WTC11 (cell line): ENCODE data around the gene CTDNEP1. TPM values are rescaled to one million over a fixed set of nuclear protein-coding genes. Genes with fewer than 3 reads are reported as not detected.

Source experiments
- AFF4 ChIP-seq: sonication (generic); formaldehyde crosslinking; IDR thresholded peaks from 2 replicates; pipeline ENCODE4 v1.8.1; 2023; ENCODE audit warnings: mild to moderate bottlenecking, missing genetic modification reagents, borderline replicate concordance
- CREB1 ChIP-seq: sonication (generic); formaldehyde crosslinking; IDR thresholded peaks from 2 replicates; pipeline ENCODE4 v1.8.0; 2023; ENCODE audit warnings: mild to moderate bottlenecking, missing genetic modification reagents
- CTCF ChIP-seq: fragments of 200-600 bp; IDR thresholded peaks from 2 replicates; pipeline ENCODE4 v1.8.0; 2022; ENCODE audit warnings: antibody characterized with exemption
- E2F4 ChIP-seq: sonication (generic); formaldehyde crosslinking; IDR thresholded peaks from 2 replicates; pipeline ENCODE4 v1.8.1; 2022; ENCODE audit warnings: low read depth, mild to moderate bottlenecking, moderate library complexity, missing genetic modification reagents, borderline replicate concordance
- ELF4 ChIP-seq: sonication (generic); formaldehyde crosslinking; IDR thresholded peaks from 2 replicates; pipeline ENCODE4 v1.8.1; 2022; ENCODE audit warnings: low read depth, mild to moderate bottlenecking, moderate library complexity, missing genetic modification reagents
- ESRRA ChIP-seq: sonication (generic); formaldehyde crosslinking; IDR thresholded peaks from 2 replicates; pipeline ENCODE4 v1.8.1; 2022; ENCODE audit warnings: mild to moderate bottlenecking, missing genetic modification reagents, borderline replicate concordance
- FOXK1 ChIP-seq: sonication (generic); formaldehyde crosslinking; IDR thresholded peaks from 2 replicates; pipeline ENCODE4 v1.8.0; 2022; ENCODE audit warnings: mild to moderate bottlenecking, moderate library complexity, missing genetic modification reagents
- FOXP1 ChIP-seq: sonication (generic); formaldehyde crosslinking; IDR thresholded peaks from 2 replicates; pipeline ENCODE4 v1.8.0; 2022; ENCODE audit warnings: missing genetic modification reagents, mild to moderate bottlenecking, moderate library complexity, borderline replicate concordance
- GABPB1 ChIP-seq: sonication (generic); formaldehyde crosslinking; IDR thresholded peaks from 2 replicates; pipeline ENCODE4 v1.8.1; 2023; ENCODE audit warnings: mild to moderate bottlenecking, missing genetic modification reagents
- GRHL2 ChIP-seq: fragments of 250-450 bp; sonication (Bioruptor Pico); IDR thresholded peaks from 2 replicates; pipeline ENCODE4 v1.8.0; 2022; ENCODE audit warnings: mild to moderate bottlenecking, moderate library complexity; ENCODE audit not compliant: insufficient replicate concordance, severe bottlenecking
- GTF2I ChIP-seq: fragments of 250-450 bp; sonication (Bioruptor Pico); conservative IDR thresholded peaks from 2 replicates; pipeline ENCODE4 v1.4.0; 2021; ENCODE audit warnings: mild to moderate bottlenecking
- IRF1 ChIP-seq: sonication (generic); formaldehyde crosslinking; IDR thresholded peaks from 2 replicates; pipeline ENCODE4 v1.8.0; 2023; ENCODE audit warnings: missing genetic modification reagents
- JUN ChIP-seq: sonication (generic); formaldehyde crosslinking; IDR thresholded peaks from 2 replicates; pipeline ENCODE4 v1.8.0; 2023; ENCODE audit warnings: mild to moderate bottlenecking, missing genetic modification reagents
- KAT7 ChIP-seq: sonication (generic); formaldehyde crosslinking; IDR thresholded peaks from 2 replicates; pipeline ENCODE4 v1.8.1; 2023; ENCODE audit warnings: missing genetic modification reagents, mild to moderate bottlenecking, borderline replicate concordance
- MXD4 ChIP-seq: fragments of 250-450 bp; sonication (Bioruptor Pico); IDR thresholded peaks from 2 replicates; pipeline ENCODE4 v1.8.0; 2021; ENCODE audit warnings: mild to moderate bottlenecking, moderate library complexity, borderline replicate concordance
- NR1H2 ChIP-seq: sonication (generic); formaldehyde crosslinking; IDR thresholded peaks from 2 replicates; pipeline ENCODE4 v1.9.0; 2021; ENCODE audit warnings: mild to moderate bottlenecking, moderate library complexity, missing genetic modification reagents
- OVOL2 ChIP-seq: fragments of 250-450 bp; sonication (Bioruptor Pico); IDR thresholded peaks from 2 replicates; pipeline ENCODE4 v1.9.0; 2021; ENCODE audit warnings: mild to moderate bottlenecking, borderline replicate concordance
- PRRX2 ChIP-seq: fragments of 250-450 bp; sonication (Bioruptor Pico); IDR thresholded peaks from 2 replicates; pipeline ENCODE4 v1.8.0; 2021; ENCODE audit warnings: mild to moderate bottlenecking
- RORB ChIP-seq: fragments of 250-450 bp; sonication (Bioruptor Pico); IDR thresholded peaks from 2 replicates; pipeline ENCODE4 v1.9.0; 2021; ENCODE audit warnings: mild to moderate bottlenecking
- SP1 ChIP-seq: sonication (generic); formaldehyde crosslinking; conservative IDR thresholded peaks from 2 replicates; pipeline ENCODE4 v1.8.1; 2022; ENCODE audit warnings: missing genetic modification reagents
- TP53 ChIP-seq: sonication (generic); formaldehyde crosslinking; IDR thresholded peaks from 2 replicates; pipeline ENCODE4 v1.8.1; 2023; ENCODE audit warnings: mild to moderate bottlenecking, missing genetic modification reagents
- ZBTB43 ChIP-seq: sonication (generic); formaldehyde crosslinking; IDR thresholded peaks from 2 replicates; pipeline ENCODE4 v1.8.1; 2023; ENCODE audit warnings: mild to moderate bottlenecking, missing genetic modification reagents
- ZNF317 ChIP-seq: sonication (generic); formaldehyde crosslinking; IDR thresholded peaks from 2 replicates; pipeline ENCODE4 v1.8.1; 2023; ENCODE audit warnings: low read depth, mild to moderate bottlenecking, moderate library complexity, missing genetic modification reagents, borderline replicate concordance
- ZNF532 ChIP-seq: fragments of 250-450 bp; sonication (Bioruptor Pico); IDR thresholded peaks from 2 replicates; pipeline ENCODE4 v1.9.0; 2021; ENCODE audit warnings: mild to moderate bottlenecking, borderline replicate concordance
- total RNA-seq: library from RNA; stranded (reverse); gene quantifications from 3 replicates; pipeline ENCODE4 v1.2.3, GENCODE V29; 2021
- TF ChIP-seq, protein P1 (sequence below): sonication (generic); formaldehyde crosslinking; IDR thresholded peaks from 2 replicates; pipeline ENCODE4 v1.8.0; 2022; ENCODE audit warnings: mild to moderate bottlenecking, missing genetic modification reagents

CTDNEP1 gene
- total RNA-seq, 1 experiment from 2014 or later: 127 TPM

GRCh38 chr17:7234083-7234951 is 17.2 kb downstream of the CTDNEP1 start, which contains the start of gene DVL2 (continued):
- TF ChIP-seq GTF2I: no peak
- TF ChIP-seq AFF4 (CRISPR knock-in tag): peak; percentile 90; the same call in 1 of the 2 replicates
- no peak for TF ChIP-seq CTCF
- TF ChIP-seq GRHL2: no peak
- peak; percentile 83; the same call in 1 of the 2 replicates for TF ChIP-seq IRF1 (CRISPR knock-in tag)
- peak; percentile 93 for TF ChIP-seq FOXP1 (CRISPR knock-in tag)
- peak; percentile 58; the same call in 1 of the 2 replicates for TF ChIP-seq ELF4 (CRISPR knock-in tag)
- peak; percentile 95 for TF ChIP-seq PRRX2
- TF ChIP-seq MXD4 (CRISPR knock-in tag): no peak
- no peak for TF ChIP-seq JUN (CRISPR knock-in tag)
- TF ChIP-seq SP1 (CRISPR knock-in tag): peak; percentile 97
- 0 out of 2 replicates have a peak, but pooled peaks have one; percentile 28 for TF ChIP-seq ZBTB43 (CRISPR knock-in tag)
- TF ChIP-seq GABPB1: peak; percentile 74
- no peak for TF ChIP-seq NR1H2 (CRISPR knock-in tag)
- peak; percentile 76; the same call in 1 of the 2 replicates for TF ChIP-seq KAT7 (CRISPR knock-in tag)
- TF ChIP-seq RORB (CRISPR knock-in tag): no peak
- peak; percentile 94 for TF ChIP-seq CREB1 (CRISPR knock-in tag)
- no peak for TF ChIP-seq OVOL2 (CRISPR knock-in tag)
- no peak for TF ChIP-seq ZNF317
- TF ChIP-seq E2F4 (CRISPR knock-in tag): peak; percentile 56; the same call in 1 of the 2 replicates
- TF ChIP-seq TP53 (CRISPR knock-in tag): peak; percentile 65; the same call in 1 of the 2 replicates
- TF ChIP-seq, protein P1, sequence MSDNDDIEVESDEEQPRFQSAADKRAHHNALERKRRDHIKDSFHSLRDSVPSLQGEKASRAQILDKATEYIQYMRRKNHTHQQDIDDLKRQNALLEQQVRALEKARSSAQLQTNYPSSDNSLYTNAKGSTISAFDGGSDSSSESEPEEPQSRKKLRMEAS (CRISPR knock-in tag): peak; percentile 73
- TF ChIP-seq FOXK1: peak; percentile 94
- TF ChIP-seq ZNF532 (CRISPR knock-in tag): peak; percentile 89; the same call in 1 of the 2 replicates
- TF ChIP-seq ESRRA (CRISPR knock-in tag): no peak
